OCI-LY1 (cell line): Measurements from ENCODE around the gene CXCL17.
A peak's percentile ranks its signal among the peaks of the same experiment; 100 is the strongest.

ENCODE experiments used
- H2AFZ ChIP-seq: fragments of 200-600 bp; sonication (generic), shearing (Covaris generic); 2 replicates; pipeline ENCODE4 v1.6.0; 2014; ENCODE audit warnings: antibody characterized with exemption, mild to moderate bottlenecking, low read length
- H3F3A ChIP-seq: fragments of 200-600 bp; sonication (generic), shearing (Covaris generic); 2 replicates; pipeline ENCODE4 v1.6.0; 2014; ENCODE audit warnings: mild to moderate bottlenecking, antibody characterized with exemption, low read length, moderate library complexity; ENCODE audit not compliant: insufficient read depth
- H3K27ac ChIP-seq: fragments of 200-600 bp; sonication (generic); 2 replicates; pipeline ENCODE4 v1.5.1; 2014; ENCODE audit warnings: low read length, mixed run types, mild to moderate bottlenecking, low read depth; ENCODE audit not compliant: poor library complexity, severe bottlenecking
- H3K27me3 ChIP-seq: fragments of 200-600 bp; sonication (generic); 2 replicates; pipeline ENCODE4 v1.6.0; 2014; ENCODE audit warnings: antibody characterized with exemption, mild to moderate bottlenecking, low read length, moderate library complexity; ENCODE audit not compliant: insufficient read depth
- H3K36me3 ChIP-seq: fragments of 200-600 bp; sonication (generic); 2 replicates; pipeline ENCODE4 v1.6.1; 2014; ENCODE audit warnings: mild to moderate bottlenecking, antibody characterized with exemption, low read length, moderate library complexity, mixed read lengths; ENCODE audit not compliant: insufficient read depth
- H3K4me1 ChIP-seq: fragments of 200-600 bp; sonication (generic); 2 replicates; pipeline ENCODE4 v1.5.1; 2014; ENCODE audit warnings: mild to moderate bottlenecking, low read length, moderate library complexity; ENCODE audit not compliant: insufficient read depth, severe bottlenecking
- H3K4me2 ChIP-seq: fragments of 200-600 bp; sonication (generic), shearing (Covaris generic); 2 replicates; pipeline ENCODE4 v1.6.1; 2014; ENCODE audit warnings: low read length
- H3K4me3 ChIP-seq: fragments of 200-600 bp; sonication (generic); 2 replicates; pipeline ENCODE4 v1.5.1; 2014; ENCODE audit warnings: low read length, low read depth, mild to moderate bottlenecking, mixed read lengths; ENCODE audit not compliant: poor library complexity, severe bottlenecking
- H3K79me2 ChIP-seq: fragments of 200-600 bp; shearing (Covaris generic); 2 replicates; pipeline ENCODE4 v1.6.1; 2016; ENCODE audit warnings: mixed run types, low read length, mixed read lengths; ENCODE audit not compliant: insufficient read depth
- H3K9ac ChIP-seq: fragments of 200-600 bp; sonication (generic), shearing (Covaris generic); 2 replicates; pipeline ENCODE4 v1.6.1; 2014; ENCODE audit warnings: mild to moderate bottlenecking, low read length, mixed read lengths
- H3K9me2 ChIP-seq: fragments of 200-600 bp; sonication (generic), shearing (Covaris generic); 2 replicates; pipeline ENCODE4 v1.6.1; 2014; ENCODE audit warnings: low read depth, mild to moderate bottlenecking, low read length, mixed read lengths
- H3K9me3 ChIP-seq: fragments of 200-600 bp; shearing (Covaris generic); 2 replicates; pipeline ENCODE4 v1.6.1; 2014; ENCODE audit warnings: low read length, mixed read lengths
- H4K20me1 ChIP-seq: fragments of 200-600 bp; sonication (generic), shearing (Covaris generic); 2 replicates; pipeline ENCODE4 v1.6.0; 2016; ENCODE audit warnings: mild to moderate bottlenecking, low read length; ENCODE audit not compliant: insufficient read depth
- CTCF ChIP-seq: fragments of 200-600 bp; sonication (generic), shearing (Covaris generic); IDR thresholded peaks from 2 replicates; pipeline ENCODE4 v1.5.1; 2017; ENCODE audit warnings: mild to moderate bottlenecking, antibody characterized with exemption, low read length, moderate library complexity, mixed read lengths
- EZH2 ChIP-seq: fragments of 200-600 bp; sonication (generic), shearing (Covaris generic); IDR thresholded peaks from 2 replicates; pipeline ENCODE4 v1.8.0; 2017; ENCODE audit warnings: borderline replicate concordance, mixed run types, mild to moderate bottlenecking, antibody characterized with exemption, low read length, moderate library complexity, mixed read lengths

The CXCL17 gene

DNA sequence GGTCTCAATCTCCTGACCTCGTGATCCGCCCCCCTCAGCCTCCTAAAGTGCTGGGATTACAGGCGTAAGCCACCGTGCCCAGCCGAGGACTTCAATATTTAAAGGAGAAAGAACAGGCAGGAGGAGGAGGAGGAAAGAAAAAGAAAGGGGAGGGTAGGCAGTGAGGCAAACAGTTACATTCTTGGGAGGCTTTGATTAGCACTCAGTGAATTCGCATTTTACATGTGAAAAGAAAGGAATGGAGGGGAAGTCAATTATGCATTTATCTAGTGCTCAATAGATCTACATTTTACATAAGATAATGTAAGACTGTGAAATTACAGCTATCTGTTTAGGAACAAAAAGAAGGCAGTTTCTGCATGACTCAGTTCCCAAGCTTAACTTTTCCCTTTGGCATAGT lies 30.9 kb upstream of the CXCL17 start:
- Histone ChIP-seq H3K27ac (no peak overlapping the region), H2AFZ (no peak overlapping the region), H3K9me3 (no peaks in the 10 kb centered on the region), H3K4me3 (no peak overlapping the region), H3K4me2 (no peak overlapping the region), H3K9ac (no peak overlapping the region), H3K36me3 (no peaks in the 10 kb centered on the region), H4K20me1 (no peaks in the 10 kb centered on the region), H3K79me2 (no peaks in the 10 kb centered on the region), H3K27me3 (no peaks in the 10 kb centered on the region), H3K4me1 (peaks cover 23% of the 10 kb centered on the region), H3F3A (no peaks in the 10 kb centered on the region), H3K9me2 (no peaks in the 10 kb centered on the region)
- TF ChIP-seq CTCF (no peak), EZH2 (no peak)

- no peak overlapping the region for H3K9ac ChIP-seq
- H3K79me2 ChIP-seq, result no peaks in the 10 kb centered on the region
- no peaks in the 10 kb centered on the region for H3K27me3 ChIP-seq
- H3K27ac ChIP-seq, result peak overlapping the region; percentile 48
- no peak for TF ChIP-seq EZH2
- no peak for TF ChIP-seq CTCF
- no peaks in the 10 kb centered on the region for H3F3A ChIP-seq
- H3K9me3 ChIP-seq, result no peaks in the 10 kb centered on the region
- H3K4me3 ChIP-seq, result no peak overlapping the region
- no peaks in the 10 kb centered on the region for H3K36me3 ChIP-seq
- H3K4me2 ChIP-seq, result no peak overlapping the region
- H2AFZ ChIP-seq, result no peak overlapping the region
- H3K9me2 ChIP-seq, result no peaks in the 10 kb centered on the region
- peaks cover 30% of the 10 kb centered on the region for H3K4me1 ChIP-seq
- H4K20me1 ChIP-seq, result no peaks in the 10 kb centered on the region
Measured at GRCh38 chr19:42472402-42473147, 29.8 kb upstream of the CXCL17 start.

DNA sequence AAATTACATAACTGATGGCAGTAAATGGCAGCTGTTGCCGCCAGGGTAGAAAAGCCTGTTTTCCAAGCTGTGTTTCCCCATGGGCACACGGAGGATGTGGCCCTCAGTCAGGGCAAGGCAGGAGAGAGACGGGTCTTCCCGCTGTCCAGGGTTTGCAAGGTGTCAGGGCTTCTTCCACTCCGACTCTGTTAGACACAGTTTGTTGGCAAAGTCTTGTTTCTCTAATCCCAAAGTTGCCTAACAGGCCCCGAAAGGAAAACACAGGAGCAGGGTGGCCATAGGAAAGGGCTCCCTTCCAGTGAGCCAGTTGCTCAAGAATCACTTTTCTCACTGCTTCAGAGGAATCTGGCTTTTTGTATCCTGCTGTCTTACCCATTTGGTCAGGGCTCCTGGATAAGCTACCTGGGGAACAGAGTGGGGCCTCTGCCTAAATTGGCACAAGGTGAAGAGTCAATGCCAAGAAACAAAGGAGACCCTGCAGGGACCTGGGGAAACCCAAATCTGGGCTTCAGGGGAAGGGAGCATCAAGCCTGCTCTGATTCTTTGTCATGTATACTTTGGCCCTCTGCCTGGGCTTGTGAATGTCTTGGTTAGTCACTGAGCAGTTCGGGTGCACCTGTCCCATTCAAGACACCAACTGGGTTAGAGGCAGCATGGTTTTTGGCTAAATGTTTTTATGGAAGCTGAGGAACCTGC lies 29.0 kb upstream of the CXCL17 start:
- Histone ChIP-seq H3K9ac (no peak overlapping the region), H4K20me1 (no peaks in the 10 kb centered on the region), H3K79me2 (no peaks in the 10 kb centered on the region), H2AFZ (no peak overlapping the region), H3K27ac (peak overlapping the region; percentile 48), H3K9me3 (no peaks in the 10 kb centered on the region), H3K4me1 (peaks cover 38% of the 10 kb centered on the region), H3K27me3 (no peaks in the 10 kb centered on the region), H3K4me3 (no peak overlapping the region), H3K4me2 (no peak overlapping the region), H3K36me3 (no peaks in the 10 kb centered on the region), H3K9me2 (no peaks in the 10 kb centered on the region), H3F3A (no peaks in the 10 kb centered on the region)
- no peak for TF ChIP-seq EZH2
- TF ChIP-seq CTCF, result no peak
